HG03432 (cell line): ENCODE measurements around the gene SLC24A4.

ENCODE experiments used
- ATAC-seq: cut with Tn5 transposase; IDR thresholded peaks from one replicate; pipeline ENCODE4 v1.9.1; 2021; ENCODE audit warnings: mild to moderate bottlenecking, moderate library complexity; ENCODE audit not compliant: unreplicated experiment

Gene SLC24A4

DNA sequence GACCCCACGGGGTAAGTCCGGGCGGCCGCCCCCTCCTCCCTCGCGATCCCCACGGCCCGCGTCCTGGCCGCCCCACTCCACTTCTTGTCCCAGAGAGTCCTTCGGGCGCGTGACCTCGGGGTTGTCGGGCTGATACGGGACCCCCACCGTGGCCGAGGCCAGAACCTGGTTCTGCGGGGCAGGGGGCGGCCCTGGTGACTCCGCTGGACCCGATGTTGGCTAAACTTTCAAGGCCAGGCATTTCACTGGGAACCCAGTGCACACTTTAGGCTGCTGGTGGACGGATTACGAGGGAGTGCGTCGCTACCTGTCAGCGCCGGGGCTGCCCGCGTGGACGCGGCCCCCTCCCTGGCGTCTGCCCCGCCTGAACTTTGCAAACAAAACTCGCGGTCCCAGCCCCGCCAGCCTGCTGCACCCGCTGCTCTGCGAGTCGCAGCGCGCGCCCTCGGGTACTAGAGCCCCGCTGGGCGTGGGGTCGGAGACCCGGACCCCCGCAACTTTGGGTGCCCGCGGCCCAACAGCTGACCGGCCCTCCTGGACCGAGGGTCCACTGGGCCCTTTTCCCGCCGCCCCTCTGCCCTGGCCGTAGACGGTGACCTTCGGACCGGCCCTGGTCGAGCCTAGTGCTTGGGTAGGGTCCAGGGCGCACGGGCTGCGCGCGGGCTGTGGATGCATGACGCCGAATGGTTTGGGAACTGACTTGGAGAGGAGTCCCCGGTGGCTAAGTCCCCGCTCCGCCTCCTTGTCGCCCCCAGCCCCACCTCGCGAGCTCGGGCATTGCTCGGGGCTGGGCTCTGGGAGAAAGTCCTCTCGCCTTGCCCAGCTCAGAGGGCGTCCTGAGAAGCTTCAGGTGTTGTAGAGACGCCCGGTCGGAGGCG, 191.2 kb downstream of the SLC24A4 start:
- ATAC-seq: peak; percentile 40

DNA sequence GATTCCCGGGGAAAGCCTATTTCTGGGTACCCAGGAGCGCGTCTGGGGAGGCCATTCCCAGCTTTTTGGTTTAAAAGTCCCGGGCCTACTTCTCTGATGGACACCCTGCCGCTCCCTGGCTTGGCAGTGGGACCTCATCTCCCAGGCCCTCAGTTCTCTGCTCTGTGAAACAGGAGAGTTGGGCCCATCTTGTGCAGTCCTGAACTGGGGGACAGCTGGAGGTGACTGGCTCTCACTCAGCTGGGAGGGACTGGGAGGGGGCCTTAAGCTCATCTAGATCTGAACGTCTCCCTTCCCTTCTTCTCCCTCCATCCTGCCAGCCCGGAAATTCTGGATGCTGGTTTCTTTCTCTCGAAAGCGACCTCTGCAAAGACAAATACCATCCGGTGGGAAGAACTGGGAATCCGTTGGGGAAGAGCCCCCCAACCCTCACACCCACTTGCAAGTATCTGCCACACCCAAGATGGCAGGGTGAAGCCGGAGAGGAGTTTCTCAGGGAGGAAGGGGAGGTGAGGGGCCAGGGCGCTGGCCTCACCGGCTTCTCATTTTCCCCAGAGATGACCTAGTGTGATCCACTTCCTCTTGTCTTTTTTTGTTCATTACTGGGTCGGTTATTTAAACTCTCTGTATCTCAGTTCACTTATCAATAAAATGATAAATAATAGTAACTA, 192.0 kb downstream of the SLC24A4 start:
- ATAC-seq: no peak

DNA sequence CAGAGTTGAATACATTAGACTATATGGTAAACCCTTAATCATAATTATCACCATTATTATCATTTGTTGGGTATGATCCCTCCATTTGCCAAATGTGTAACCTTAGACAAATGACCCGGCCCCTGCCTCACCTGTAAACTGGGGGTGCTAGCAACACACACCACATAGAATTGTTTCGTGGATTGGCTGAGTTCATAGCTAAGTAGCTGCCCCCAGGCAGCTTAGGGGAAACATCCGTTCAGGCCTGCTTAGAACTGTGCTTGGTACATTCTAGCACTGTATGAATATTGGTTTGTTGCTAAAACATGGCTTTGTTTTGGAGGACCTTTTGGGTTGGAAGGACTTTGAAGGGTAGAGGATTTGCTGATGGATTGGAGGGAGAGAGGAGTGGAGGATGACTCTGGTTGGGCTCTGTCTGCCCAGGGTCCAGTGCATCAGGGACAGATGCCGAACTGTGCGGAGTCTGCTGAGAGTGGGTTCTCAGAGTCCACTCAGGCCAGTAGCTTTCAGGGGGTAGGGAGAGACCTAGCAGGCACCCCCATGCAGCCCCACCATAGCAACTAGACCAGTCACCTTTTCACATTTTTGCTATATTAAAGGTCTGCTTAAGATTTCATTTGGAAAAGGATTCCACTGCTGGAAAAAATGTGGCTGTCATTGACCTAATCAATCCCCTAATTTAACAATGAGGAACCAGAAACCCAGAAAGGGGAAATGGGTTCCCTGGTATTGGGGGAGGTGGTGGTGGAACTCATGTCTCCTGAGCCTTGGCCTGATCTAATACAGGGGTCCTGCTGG, 192.8 kb downstream of the SLC24A4 start:
- no peak for ATAC-seq

DNA sequence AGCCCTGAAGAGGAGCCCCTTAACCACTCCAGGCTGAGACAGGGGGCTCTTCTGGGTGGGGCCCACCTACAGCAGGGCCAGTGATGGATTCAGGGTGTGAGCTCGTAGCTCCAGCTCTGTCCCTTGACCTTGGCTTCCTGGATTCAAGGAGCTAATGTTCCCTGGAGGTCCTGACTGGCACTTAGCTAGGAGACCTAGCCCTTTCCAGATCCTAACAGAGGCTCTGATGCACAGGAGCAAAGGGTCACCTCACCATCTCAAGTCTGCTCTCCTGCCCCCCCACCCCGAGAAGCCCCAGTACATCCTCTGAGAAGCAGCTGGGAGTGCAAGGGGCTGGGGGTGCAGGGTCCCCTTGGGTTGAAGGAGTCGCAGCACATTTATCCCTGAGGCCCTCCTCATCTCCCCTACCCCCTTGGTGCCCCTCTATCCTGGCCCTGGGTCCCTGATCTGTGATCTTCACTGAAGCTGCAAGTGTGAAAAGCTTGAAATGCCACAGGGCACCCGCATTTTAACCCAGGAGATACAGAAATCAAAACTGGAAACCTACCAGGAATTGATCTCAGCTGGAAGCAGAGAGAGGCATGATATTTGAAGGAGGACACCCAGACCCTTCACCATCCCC, 193.5 kb downstream of the SLC24A4 start:
- no peak for ATAC-seq

- ATAC-seq: no peak
These were observed 194.1 kb downstream of the SLC24A4 start for GRCh38 chr14:92516966-92517506.

DNA sequence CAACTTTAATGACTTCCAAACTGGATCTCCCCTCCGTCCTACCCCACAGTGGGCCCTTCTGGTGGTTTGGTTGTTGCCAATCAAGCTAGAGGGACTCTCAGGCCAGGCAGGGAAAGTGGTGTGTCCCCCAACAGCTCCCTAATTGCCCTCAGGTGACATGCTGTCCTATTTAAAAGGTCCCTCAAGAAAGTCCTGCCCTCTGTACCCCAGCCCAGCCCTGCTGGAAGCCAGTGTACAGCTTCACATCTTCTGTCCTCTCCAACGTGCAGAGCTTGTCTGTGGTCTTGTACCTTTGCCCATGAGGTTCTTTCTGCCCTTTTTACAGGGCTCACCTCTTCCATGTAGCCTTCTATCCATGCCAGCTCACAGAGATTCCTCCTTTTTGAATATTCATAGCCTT, 194.8 kb downstream of the SLC24A4 start:
- no peak for ATAC-seq

GRCh38 chr14:92519246-92520101, 196.5 kb downstream of the SLC24A4 start:
- no peak for ATAC-seq

GRCh38 chr14:92520102-92521057, 197.4 kb downstream of the SLC24A4 start:
- no peak for ATAC-seq

- no peak for ATAC-seq
These were observed 198.1 kb downstream of the SLC24A4 start for GRCh38 chr14:92521058-92521415.

GRCh38 chr14:92523752-92524151, 200.8 kb downstream of the SLC24A4 start:
- ATAC-seq: no peak

- ATAC-seq: no peak
These were observed 201.7 kb downstream of the SLC24A4 start for GRCh38 chr14:92524602-92525185.

GRCh38 chr14:92525322-92526095, 202.5 kb downstream of the SLC24A4 start:
- ATAC-seq: no peak

- ATAC-seq: no peak
These were observed 204.8 kb downstream of the SLC24A4 start for GRCh38 chr14:92527721-92528120.

GRCh38 chr14:92528486-92529100, 205.6 kb downstream of the SLC24A4 start:
- ATAC-seq: no peak

- ATAC-seq: no peak
These were observed 206.9 kb downstream of the SLC24A4 start for GRCh38 chr14:92529903-92530302.

GRCh38 chr14:92531106-92531873, 208.3 kb downstream of the SLC24A4 start:
- peak; percentile 51 for ATAC-seq
